Glutamatergic neuron (in vitro differentiated cells): ENCODE results near the gene DDI2. TPM values are rescaled to one million over a fixed set of nuclear protein-coding genes. Genes with fewer than 3 reads are reported as not detected.

Experiments
- DNase-seq: peaks from one replicate; pipeline ENCODE4 v3.0.0; 2022
- H3K27ac Mint-ChIP-seq: one replicate; pipeline ENCODE4 v1.8.0; 2020; ENCODE audit warnings: mild to moderate bottlenecking, mixed read lengths, inconsistent platforms; ENCODE audit not compliant: unreplicated experiment
- H3K27me3 Mint-ChIP-seq: one replicate; pipeline ENCODE4 v1.8.0; 2020; ENCODE audit warnings: mild to moderate bottlenecking, moderate library complexity, mixed read lengths, inconsistent platforms; ENCODE audit not compliant: unreplicated experiment
- H3K36me3 Mint-ChIP-seq: one replicate; pipeline ENCODE4 v1.8.0; 2020; ENCODE audit warnings: mild to moderate bottlenecking, mixed read lengths, inconsistent platforms; ENCODE audit not compliant: unreplicated experiment
- H3K4me1 Mint-ChIP-seq: one replicate; pipeline ENCODE4 v1.8.0; 2020; ENCODE audit warnings: mild to moderate bottlenecking, low read depth, mixed read lengths, inconsistent platforms; ENCODE audit not compliant: unreplicated experiment
- H3K4me3 Mint-ChIP-seq: one replicate; pipeline ENCODE4 v1.8.0; 2020; ENCODE audit warnings: mild to moderate bottlenecking, mixed read lengths, inconsistent platforms; ENCODE audit not compliant: unreplicated experiment
- H3K9me3 Mint-ChIP-seq: one replicate; pipeline ENCODE4 v1.8.0; 2020; ENCODE audit warnings: mild to moderate bottlenecking, moderate library complexity, mixed read lengths, inconsistent platforms; ENCODE audit not compliant: unreplicated experiment
- total RNA-seq: library from RNA; stranded (reverse); fragmentation: NEBNext Ultra II Directional; extraction: Animal tissue kit (Norgen Biotek cat#: 25700); gene quantifications from one replicate; pipeline ENCODE4 v1.2.1, GENCODE V29; 2021; ENCODE audit not compliant: unreplicated experiment
- TF ChIP-seq, protein P1 (sequence below): fragments of 200-600 bp; sonication (generic); IDR thresholded peaks from one replicate; pipeline ENCODE4 v1.5.0; 2021; ENCODE audit not compliant: partially characterized antibody, unreplicated experiment

DDI2 gene
- total RNA-seq, 1 donor from 2014 or later: 29.6 TPM

- Mint-ChIP-seq H3K9me3 (peaks cover 4% of the 10 kb centered on the region), H3K36me3 (no peaks in the 10 kb centered on the region), H3K4me3 (no peak overlapping the region), H3K4me1 (peaks cover 2% of the 10 kb centered on the region), H3K27me3 (peaks cover 6% of the 10 kb centered on the region), H3K27ac (no peak overlapping the region)
- TF ChIP-seq, protein P1, sequence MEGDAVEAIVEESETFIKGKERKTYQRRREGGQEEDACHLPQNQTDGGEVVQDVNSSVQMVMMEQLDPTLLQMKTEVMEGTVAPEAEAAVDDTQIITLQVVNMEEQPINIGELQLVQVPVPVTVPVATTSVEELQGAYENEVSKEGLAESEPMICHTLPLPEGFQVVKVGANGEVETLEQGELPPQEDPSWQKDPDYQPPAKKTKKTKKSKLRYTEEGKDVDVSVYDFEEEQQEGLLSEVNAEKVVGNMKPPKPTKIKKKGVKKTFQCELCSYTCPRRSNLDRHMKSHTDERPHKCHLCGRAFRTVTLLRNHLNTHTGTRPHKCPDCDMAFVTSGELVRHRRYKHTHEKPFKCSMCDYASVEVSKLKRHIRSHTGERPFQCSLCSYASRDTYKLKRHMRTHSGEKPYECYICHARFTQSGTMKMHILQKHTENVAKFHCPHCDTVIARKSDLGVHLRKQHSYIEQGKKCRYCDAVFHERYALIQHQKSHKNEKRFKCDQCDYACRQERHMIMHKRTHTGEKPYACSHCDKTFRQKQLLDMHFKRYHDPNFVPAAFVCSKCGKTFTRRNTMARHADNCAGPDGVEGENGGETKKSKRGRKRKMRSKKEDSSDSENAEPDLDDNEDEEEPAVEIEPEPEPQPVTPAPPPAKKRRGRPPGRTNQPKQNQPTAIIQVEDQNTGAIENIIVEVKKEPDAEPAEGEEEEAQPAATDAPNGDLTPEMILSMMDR: no peak
- DNase-seq: no peak
Observed at GRCh38 chr1:15680131-15680530, 62.9 kb downstream of the DDI2 start.

- Mint-ChIP-seq H3K4me3 (no peak overlapping the region), H3K27me3 (peaks cover 6% of the 10 kb centered on the region), H3K9me3 (peaks cover 4% of the 10 kb centered on the region), H3K4me1 (peaks cover 7% of the 10 kb centered on the region), H3K27ac (no peak overlapping the region), H3K36me3 (no peaks in the 10 kb centered on the region)
- TF ChIP-seq, protein P1: no peak
- DNase-seq: no peak
Observed at GRCh38 chr1:15680561-15681348, 63.5 kb downstream of the DDI2 start.

- H3K27me3 Mint-ChIP-seq: peaks cover 6% of the 10 kb centered on the region
- no peak overlapping the region for H3K27ac Mint-ChIP-seq
- no peak overlapping the region for H3K4me3 Mint-ChIP-seq
- TF ChIP-seq, protein P1: no peak
- peaks cover 4% of the 10 kb centered on the region for H3K9me3 Mint-ChIP-seq
- no peaks in the 10 kb centered on the region for H3K36me3 Mint-ChIP-seq
- peaks cover 10% of the 10 kb centered on the region for H3K4me1 Mint-ChIP-seq
- DNase-seq: no peak
Observed at GRCh38 chr1:15681349-15682292, 64.4 kb downstream of the DDI2 start.

- no peak for DNase-seq
- Mint-ChIP-seq H3K4me3 (peak overlapping the region; percentile 56), H3K36me3 (no peaks in the 10 kb centered on the region), H3K27ac (peak overlapping the region; percentile 50), H3K9me3 (peaks cover 4% of the 10 kb centered on the region), H3K27me3 (peaks cover 9% of the 10 kb centered on the region), H3K4me1 (peaks cover 10% of the 10 kb centered on the region)
- TF ChIP-seq, protein P1: no peak
Observed at GRCh38 chr1:15682936-15683341, 65.7 kb downstream of the DDI2 start.
